Stomach (tissue), 9 donors: ENCODE results near the gene C1QB. TPM values are rescaled to one million over a fixed set of nuclear protein-coding genes. Genes with fewer than 3 reads are reported as not detected.
A peak's percentile ranks its signal among the peaks of the same experiment; 100 is the strongest.

Experiments
- DNase-seq, 2 donors: peaks; one replicate each; pipeline versions ENCODE4 v3.0.0 to v3.0.0-alpha.2; 2013 to 2019
- H3K27ac ChIP-seq, 5 donors: fragments of 200-600 bp in 4 of 5; sonication (generic) in 4 of 5; one replicate each; pipeline ENCODE4 v1.5.1; 2013 to 2019; ENCODE audit warnings: mild to moderate bottlenecking in 1 of 5, moderate library complexity in 1 of 5
- H3K27me3 ChIP-seq, 3 donors: fragments of 200-600 bp; sonication (generic); one replicate each; pipeline ENCODE4 v1.5.1; 2017 to 2019; ENCODE audit warnings: mixed run types in 1 of 3
- H3K36me3 ChIP-seq, 4 donors: fragments of 200-600 bp; sonication (generic); 1 replicate in 3 of 4; 2 replicates in 1 of 4; pipeline ENCODE4 v1.5.1; 2016 to 2019
- H3K4me1 ChIP-seq, 4 donors: fragments of 200-600 bp; sonication (generic); one replicate each; pipeline ENCODE4 v1.5.1; 2016 to 2019
- H3K4me3 ChIP-seq, 4 donors: fragments of 200-600 bp; sonication (generic) in 3 of 4; one replicate each; pipeline ENCODE4 v1.5.1; 2016 to 2019; ENCODE audit warnings: mild to moderate bottlenecking in 1 of 4
- H3K9me3 ChIP-seq, 4 donors: fragments of 200-600 bp; sonication (generic); one replicate each; pipeline ENCODE4 v1.5.1; 2016 to 2019
- CTCF ChIP-seq, 7 experiments: fragments of 450-650 bp in 4 of 7; fragments of 200-600 bp in 3 of 7; sonication (generic) in 3 of 7; IDR thresholded peaks; one replicate each; pipeline ENCODE4 v1.5.1; 2016 to 2019; ENCODE audit warnings: antibody characterized with exemption in 7 of 7, control low read depth in 2 of 7, mild to moderate bottlenecking in 1 of 7
- EP300 ChIP-seq: sonication (generic); formaldehyde crosslinking; IDR thresholded peaks from one replicate; pipeline ENCODE4 v1.6.1; 2017; ENCODE audit warnings: antibody characterized with exemption
- POLR2A ChIP-seq, 4 donors: fragments of 450-650 bp; IDR thresholded peaks; one replicate each; pipeline ENCODE4 v1.6.1; 2016; ENCODE audit warnings: antibody characterized with exemption in 4 of 4, control low read depth in 2 of 4, mild to moderate bottlenecking in 1 of 4, moderate library complexity in 1 of 4
- POLR2AphosphoS5 ChIP-seq, 3 donors: sonication (generic); formaldehyde crosslinking; IDR thresholded peaks; one replicate each; pipeline ENCODE4 v1.6.1; 2016; ENCODE audit warnings: antibody characterized with exemption in 3 of 3
- WGBS, 5 donors: extraction: QIAGEN DNeasy Blood & Tissue Kit in 3 of 5; methylation state at CpG; one replicate each; pipeline versions ENCODE4 v1.1.5 to v1.1.7; 2013 to 2018; 5-methylcytosine and 5-hydroxymethylcytosine counted together
- intact Hi-C: fragments of 100-400 bp; cut with DNase I; formaldehyde crosslinking; loops from one replicate; pipeline ENCODE4 v1.15.1; 2023; ENCODE audit warnings: low total_unique reads
- polyA plus RNA-seq, 3 donors: library from polyadenylated mRNA; stranded (reverse); fragments of 200-250 nt; gene quantifications; one replicate each; pipeline ENCODE4 v1.2.3, GENCODE V29; 2013
- total RNA-seq, 5 donors: library from RNA; depleted of rRNA; stranded (reverse); fragments of >200 nt; gene quantifications; one replicate each; pipeline versions ENCODE4 v1.1.0 to v1.2.3, GENCODE V29; 2014 to 2016
- donor health status: healthy with polysubstance abuse.
- donor health status: Bipolar disorder and iron deficiency.
- donor health status: healthy.

Gene C1QB
- total and polyA plus RNA-seq, 8 donors, result 49.8 to 223 (median 81.2) TPM

- Histone ChIP-seq H3K4me1 (no peaks in the 10 kb centered on the region), H3K27ac (no peak overlapping the region), H3K4me3 (no peak overlapping the region), H3K9me3 (no peaks in the 10 kb centered on the region), H3K27me3 (peaks cover 5 to 70% (median 24%) of the 10 kb centered on the region in 3 donors), H3K36me3 (no peaks in the 10 kb centered on the region)
- intact Hi-C loops, result no loop called here
- WGBS, 5 donors, result 81 to 91% (median 86%) methylated on average over 11 to 13 of the region's 13 CpGs
- TF ChIP-seq POLR2AphosphoS5 (IDR thresholded peaks at IDR 0.05), result no peak
- no peak for TF ChIP-seq POLR2A (IDR thresholded peaks at IDR 0.05)
- no peak for TF ChIP-seq CTCF (IDR thresholded peaks at IDR 0.05)
- TF ChIP-seq EP300, result no peak
- DNase-seq, result peak in 1 of 2 donors; percentile 38
Observed at GRCh38 chr1:22677931-22678896, 25.2 kb downstream of the C1QB start.

- no peak for DNase-seq
- Histone ChIP-seq H3K27ac (no peak overlapping the region), H3K27me3 (peaks cover 0 to 58% (median 15%) of the 10 kb centered on the region in 3 donors), H3K9me3 (no peaks in the 10 kb centered on the region), H3K4me3 (no peak overlapping the region), H3K36me3 (no peaks in the 10 kb centered on the region), H3K4me1 (no peaks in the 10 kb centered on the region)
- intact Hi-C loops, result no loop called here
- WGBS, 5 donors, result 26 to 47% (median 32%) methylated on average over 8 to 9 of the region's 9 CpGs
- TF ChIP-seq EP300 (no peak), POLR2A (IDR thresholded peaks at IDR 0.05) (no peak), POLR2AphosphoS5 (IDR thresholded peaks at IDR 0.05) (no peak), CTCF (IDR thresholded peaks at IDR 0.05) (no peak)
Observed at GRCh38 chr1:22680726-22681125, 27.7 kb downstream of the C1QB start.

- H3K4me1 ChIP-seq, result no peaks in the 10 kb centered on the region
- no peaks in the 10 kb centered on the region for H3K36me3 ChIP-seq
- DNase-seq, result no peak
- TF ChIP-seq EP300 (no peak), POLR2AphosphoS5 (IDR thresholded peaks at IDR 0.05) (no peak), POLR2A (IDR thresholded peaks at IDR 0.05) (no peak), CTCF (IDR thresholded peaks at IDR 0.05) (no peak)
- no peak overlapping the region for H3K4me3 ChIP-seq
- H3K27ac ChIP-seq, result no peak overlapping the region
- H3K27me3 ChIP-seq, result peaks cover 0 to 55% (median 12%) of the 10 kb centered on the region in 3 donors
- WGBS, 5 donors, result 75 to 81% (median 80%) methylated on average over 15 of the region's 15 CpGs
- H3K9me3 ChIP-seq, result no peaks in the 10 kb centered on the region
- intact Hi-C loops, result no loop called here
Observed at GRCh38 chr1:22681556-22682276, 28.7 kb downstream of the C1QB start.

- H3K4me1 ChIP-seq, result no peaks in the 10 kb centered on the region
- no peaks in the 10 kb centered on the region for H3K9me3 ChIP-seq
- peaks cover 0 to 57% (median 4%) of the 10 kb centered on the region in 3 donors for H3K27me3 ChIP-seq
- 65 to 96% (median 72%) methylated on average over 1 of the region's 1 CpG for WGBS, 5 donors
- no peak for TF ChIP-seq CTCF (IDR thresholded peaks at IDR 0.05)
- no peak for TF ChIP-seq POLR2AphosphoS5 (IDR thresholded peaks at IDR 0.05)
- TF ChIP-seq POLR2A (IDR thresholded peaks at IDR 0.05), result no peak
- TF ChIP-seq EP300, result no peak
- H3K36me3 ChIP-seq, result no peaks in the 10 kb centered on the region
- intact Hi-C loops, result no loop called here
- H3K4me3 ChIP-seq, result no peak overlapping the region
- no peak overlapping the region for H3K27ac ChIP-seq
- no peak for DNase-seq
Observed at GRCh38 chr1:22683547-22683946, 30.5 kb downstream of the C1QB start.
